Stomach smooth muscle (tissue), 2 donors: ENCODE results near the gene SH3BP2.

ENCODE experiments used
- H3K27ac ChIP-seq: one replicate; pipeline ENCODE4 v1.7.0; 2013; ENCODE audit warnings: mild to moderate bottlenecking, low read length, inconsistent platforms
- H3K27me3 ChIP-seq, 2 donors: one replicate each; pipeline ENCODE4 v1.7.0; 2013; ENCODE audit warnings: low read length in 2 of 2; ENCODE audit not compliant: insufficient read depth in 2 of 2, control insufficient read depth in 1 of 2
- H3K36me3 ChIP-seq, 2 donors: one replicate each; pipeline ENCODE4 v1.7.0; 2013; ENCODE audit warnings: low read length in 2 of 2; ENCODE audit not compliant: control insufficient read depth in 2 of 2, insufficient read depth in 2 of 2
- H3K4me1 ChIP-seq: one replicate; pipeline ENCODE4 v1.7.0; 2013; ENCODE audit warnings: low read length; ENCODE audit not compliant: control insufficient read depth, insufficient read depth
- H3K4me3 ChIP-seq, 2 donors: one replicate each; pipeline ENCODE4 v1.7.0; 2013; ENCODE audit warnings: low read length in 2 of 2
- H3K9ac ChIP-seq, 2 donors: one replicate each; pipeline ENCODE4 v1.7.0; 2013; ENCODE audit warnings: low read length in 2 of 2, mild to moderate bottlenecking in 1 of 2
- H3K9me3 ChIP-seq, 2 donors: one replicate each; pipeline ENCODE4 v1.7.0; 2013; ENCODE audit warnings: low read length in 2 of 2; ENCODE audit not compliant: control insufficient read depth in 2 of 2
- donor health status: healthy.
- donor health status: Pancreatic carcinoma.

Gene SH3BP2

GRCh38 chr4:2792711-2793585 lies at the start of gene SH3BP2:
TSS of gene SH3BP2 (plus strand) at chr4:2793085. CDS start at chr4:2820618, 27,533 bp downstream.
- peaks cover 50% of the 10 kb centered on the region for H3K4me1 ChIP-seq
- H3K4me3 ChIP-seq: peak within 1 kb of the TSS; percentile 42 to 74
- H3K9ac ChIP-seq: peak within 1 kb of the TSS; percentile 23 to 36
- no peaks in the 10 kb centered on the region for H3K9me3 ChIP-seq
- H3K27ac ChIP-seq: no peak within 1 kb of the TSS
- H3K36me3 ChIP-seq: no peaks in the 10 kb centered on the region
- H3K27me3 ChIP-seq: no peaks in the 10 kb centered on the region

- Histone ChIP-seq H3K9ac (no peak overlapping the region), H3K36me3 (peaks cover 21 to 50% of the 10 kb centered on the region in 2 donors)
Measured at GRCh38 chr4:2743518-2744445, 49.1 kb upstream of the SH3BP2 start.

GRCh38 chr4:2744576-2745270 lies 48.2 kb upstream of the SH3BP2 start:
- Histone ChIP-seq H3K9me3 (no peaks in the 10 kb centered on the region), H3K36me3 (peaks cover 21 to 50% of the 10 kb centered on the region in 2 donors), H3K27ac (no peak overlapping the region), H3K4me3 (no peak overlapping the region), H3K4me1 (peaks cover 10% of the 10 kb centered on the region), H3K27me3 (no peaks in the 10 kb centered on the region), H3K9ac (no peak overlapping the region)

More at GRCh38 chr4:2743518-2744445, 49.1 kb upstream of the SH3BP2 start:
- Histone ChIP-seq H3K4me1 (peaks cover 10% of the 10 kb centered on the region), H3K9me3 (no peaks in the 10 kb centered on the region), H3K27ac (no peak overlapping the region), H3K27me3 (no peaks in the 10 kb centered on the region), H3K4me3 (no peak overlapping the region)

GRCh38 chr4:2745516-2745915 lies 47.4 kb upstream of the SH3BP2 start:
- H3K4me3 ChIP-seq: no peak overlapping the region
- H3K9me3 ChIP-seq: no peaks in the 10 kb centered on the region
- peaks cover 13% of the 10 kb centered on the region for H3K4me1 ChIP-seq
- H3K9ac ChIP-seq: no peak overlapping the region
- no peak overlapping the region for H3K27ac ChIP-seq
- peaks cover 21 to 50% of the 10 kb centered on the region in 2 donors for H3K36me3 ChIP-seq
- H3K27me3 ChIP-seq: no peaks in the 10 kb centered on the region

GRCh38 chr4:2745981-2746806 lies 46.7 kb upstream of the SH3BP2 start:
- no peak overlapping the region for H3K9ac ChIP-seq
- no peak overlapping the region for H3K27ac ChIP-seq
- H3K9me3 ChIP-seq: no peaks in the 10 kb centered on the region
- peaks cover 20% of the 10 kb centered on the region for H3K4me1 ChIP-seq
- no peak overlapping the region for H3K4me3 ChIP-seq
- peaks cover 21 to 50% of the 10 kb centered on the region in 2 donors for H3K36me3 ChIP-seq
- H3K27me3 ChIP-seq: no peaks in the 10 kb centered on the region

- H3K4me1 ChIP-seq: peaks cover 29% of the 10 kb centered on the region
- no peak overlapping the region for H3K27ac ChIP-seq
- peaks cover 21 to 50% of the 10 kb centered on the region in 2 donors for H3K36me3 ChIP-seq
Measured at GRCh38 chr4:2746891-2747695, 45.8 kb upstream of the SH3BP2 start.

GRCh38 chr4:2750719-2751605 lies 41.9 kb upstream of the SH3BP2 start:
- peak overlapping the region in 1 of 2 donors; percentile 21 for H3K9ac ChIP-seq
- H3K27me3 ChIP-seq: no peaks in the 10 kb centered on the region
- H3K36me3 ChIP-seq: peaks cover 7 to 22% of the 10 kb centered on the region in 2 donors
- H3K4me1 ChIP-seq: peaks cover 40% of the 10 kb centered on the region
- H3K27ac ChIP-seq: peak overlapping the region; percentile 41
- no peaks in the 10 kb centered on the region for H3K9me3 ChIP-seq
- H3K4me3 ChIP-seq: peak overlapping the region; percentile 37 to 44

More at GRCh38 chr4:2746891-2747695, 45.8 kb upstream of the SH3BP2 start:
- H3K4me3 ChIP-seq: no peak overlapping the region
- H3K9ac ChIP-seq: no peak overlapping the region
- no peaks in the 10 kb centered on the region for H3K27me3 ChIP-seq
- H3K9me3 ChIP-seq: no peaks in the 10 kb centered on the region

- H3K4me3 ChIP-seq: no peak overlapping the region
- no peak overlapping the region for H3K27ac ChIP-seq
- H3K9ac ChIP-seq: no peak overlapping the region
- H3K27me3 ChIP-seq: no peaks in the 10 kb centered on the region
- peaks cover 33% of the 10 kb centered on the region for H3K4me1 ChIP-seq
- H3K36me3 ChIP-seq: peaks cover 0 to 5% of the 10 kb centered on the region in 2 donors
- H3K9me3 ChIP-seq: no peaks in the 10 kb centered on the region
Measured at GRCh38 chr4:2753436-2753835, 39.4 kb upstream of the SH3BP2 start.
